HCT116 (cell line): ENCODE results near the gene NPEPL1. TPM values are rescaled to one million over a fixed set of nuclear protein-coding genes. Genes with fewer than 3 reads are reported as not detected.

Source experiments
- ATAC-seq: fragments of 200-7000 bp; cut with Tn5 transposase; 2 replicates; pipeline ENCODE4 v1.9.1; 2020; ENCODE audit warnings: mild to moderate bottlenecking, moderate library complexity
- BruUV-seq: library from RNA; stranded (reverse); fragments of 400-500 nt; replicated peaks from 2 replicates; lab custom pipeline; 2021; lab: Mats Ljungman, UMichigan
- CTCF ChIA-PET: fragments of 300-600 bp; sonication (Branson Sonifier 250); formaldehyde crosslinking; loops from one replicate; lab custom pipeline; 2021; ENCODE audit warnings: antibody characterized with exemption; lab: Charles Lee
- POLR2A ChIA-PET: fragments of 300-600, 350-600 bp; sonication (Branson Sonifier 250); formaldehyde crosslinking; loops from one replicate; lab custom pipeline; 2021; ENCODE audit warnings: antibody characterized with exemption; lab: Charles Lee
- RAD21 ChIA-PET, 2 experiments: fragments of 300-600 bp; sonication (Branson Sonifier 250); formaldehyde crosslinking; loops; one replicate each; lab custom pipeline; 2023; ENCODE audit warnings: low total read pairs in 2 of 2; ENCODE audit not compliant: uncharacterized antibody in 2 of 2, unreplicated experiment in 2 of 2, low non-redundant PET in 1 of 2; lab: Charles Lee
- DNase-seq: peaks from one replicate; pipeline ENCODE4 v3.0.0-alpha.2; 2010; ENCODE audit warnings: low read depth, low spot score
- H2AFZ ChIP-seq: fragments of 200-600 bp; shearing (Covaris generic), sonication (generic); 2 replicates; pipeline ENCODE4 v1.6.1; 2017; ENCODE audit warnings: low read depth, mixed run types, mixed read lengths, antibody characterized with exemption, low read length; ENCODE audit not compliant: poor library complexity, severe bottlenecking
- H3K27ac ChIP-seq: 2 replicates; pipeline ENCODE4 v1.5.1; 2012; ENCODE audit warnings: low read depth, low read length
- H3K27me3 ChIP-seq: fragments of 200-600 bp; sonication (generic); 2 replicates; pipeline ENCODE4 v1.6.1; 2016; ENCODE audit warnings: mixed run types, low read length, mixed read lengths; ENCODE audit not compliant: insufficient read depth
- H3K36me3 ChIP-seq, 2 experiments: fragments of 200-500 bp in 1 of 2; fragments of 200-600 bp in 1 of 2; sonication (Bioruptor generic) in 1 of 2; sonication (generic) in 1 of 2; 2 replicates each; pipeline versions ENCODE4 v1.5.1 to v1.6.1; 2014 to 2016; ENCODE audit warnings: low read length in 2 of 2, inconsistent platforms in 1 of 2, mixed read lengths in 1 of 2, mixed run types in 1 of 2; ENCODE audit not compliant: insufficient read depth in 2 of 2, control insufficient read depth in 1 of 2
- H3K4me1 ChIP-seq, 2 experiments: fragments of 200-600 bp in 1 of 2; sonication (generic) in 1 of 2; 2 replicates each; pipeline versions ENCODE4 v1.5.1 to v1.6.1; 2012 to 2017; ENCODE audit warnings: low read length in 2 of 2, inconsistent platforms in 1 of 2, mild to moderate bottlenecking in 1 of 2, mixed read lengths in 1 of 2, mixed run types in 1 of 2, moderate library complexity in 1 of 2; ENCODE audit not compliant: insufficient read depth in 2 of 2, control insufficient read depth in 1 of 2
- H3K4me2 ChIP-seq: fragments of 200-600 bp; sonication (generic); 2 replicates; pipeline ENCODE4 v1.6.1; 2017; ENCODE audit warnings: mixed run types, low read length, mixed read lengths
- H3K4me3 ChIP-seq, 2 experiments: fragments of 200-600 bp in 1 of 2; sonication (generic) in 1 of 2; replicated peaks in 1 of 2; 2 replicates each; pipeline ENCODE4 v1.5.1; 2011 to 2016; ENCODE audit warnings: low read length in 2 of 2, control low read depth in 1 of 2, low read depth in 1 of 2, mild to moderate bottlenecking in 1 of 2, mixed read lengths in 1 of 2, mixed run types in 1 of 2
- H3K79me2 ChIP-seq: fragments of 200-600 bp; sonication (generic); 2 replicates; pipeline ENCODE4 v1.6.1; 2017; ENCODE audit warnings: mild to moderate bottlenecking, mixed run types, low read length, moderate library complexity, mixed read lengths; ENCODE audit not compliant: insufficient read depth
- H3K9ac ChIP-seq: fragments of 200-600 bp; sonication (generic); 2 replicates; pipeline ENCODE4 v1.6.1; 2016; ENCODE audit warnings: low read length, mixed read lengths
- H3K9me2 ChIP-seq: fragments of 200-600 bp; sonication (generic), shearing (Covaris generic); 2 replicates; pipeline ENCODE4 v1.6.1; 2017; ENCODE audit warnings: mixed run types, mild to moderate bottlenecking, moderate library complexity; ENCODE audit not compliant: insufficient read depth
- H3K9me3 ChIP-seq, 2 experiments: fragments of 200-500 bp in 1 of 2; fragments of 200-600 bp in 1 of 2; sonication (Bioruptor generic) in 1 of 2; sonication (generic) in 1 of 2; 2 replicates each; pipeline ENCODE4 v1.6.1; 2014 to 2017; ENCODE audit warnings: low read length in 2 of 2, mixed read lengths in 2 of 2, inconsistent platforms in 1 of 2, low read depth in 1 of 2, mild to moderate bottlenecking in 1 of 2, mixed run types in 1 of 2, moderate library complexity in 1 of 2; ENCODE audit not compliant: control insufficient read depth in 1 of 2, insufficient read depth in 1 of 2
- H4K20me1 ChIP-seq: fragments of 200-600 bp; sonication (generic), shearing (Covaris generic); 2 replicates; pipeline ENCODE4 v1.6.1; 2017; ENCODE audit warnings: mixed run types, mild to moderate bottlenecking, moderate library complexity; ENCODE audit not compliant: insufficient read depth
- ATF3 ChIP-seq: IDR thresholded peaks from 2 replicates; pipeline ENCODE4 v1.6.1; 2012
- CBX3 ChIP-seq: IDR thresholded peaks from 2 replicates; pipeline ENCODE4 v1.6.1; 2012; ENCODE audit warnings: low read depth
- CEBPB ChIP-seq: IDR thresholded peaks from 2 replicates; pipeline ENCODE4 v1.6.1; 2012; ENCODE audit warnings: low read depth
- EGR1 ChIP-seq: IDR thresholded peaks from 2 replicates; pipeline ENCODE4 v1.6.1; 2012; ENCODE audit warnings: low read depth
- ELF1 ChIP-seq: IDR thresholded peaks from 2 replicates; pipeline ENCODE4 v1.6.1; 2012; ENCODE audit warnings: low read depth, borderline replicate concordance
- EZH2phosphoT487 ChIP-seq: fragments of 200-600 bp; IDR thresholded peaks from 2 replicates; pipeline ENCODE4 v1.6.1; 2018; ENCODE audit warnings: antibody characterized with exemption, borderline replicate concordance
- FOSL1 ChIP-seq: IDR thresholded peaks from 2 replicates; pipeline ENCODE4 v1.6.1; 2012; ENCODE audit warnings: low read depth
- JUND ChIP-seq: IDR thresholded peaks from 2 replicates; pipeline ENCODE4 v1.6.1; 2012
- MAX ChIP-seq: IDR thresholded peaks from 2 replicates; pipeline ENCODE4 v1.6.1; 2012
- POLR2A ChIP-seq: IDR thresholded peaks from 2 replicates; pipeline ENCODE4 v1.7.0; 2011; ENCODE audit warnings: borderline replicate concordance; ENCODE audit not compliant: insufficient read depth, insufficient read length; ENCODE audit errors: extremely low read depth
- REST ChIP-seq: IDR thresholded peaks from 2 replicates; pipeline ENCODE4 v1.6.1; 2012; ENCODE audit warnings: low read depth
- SIN3A ChIP-seq: IDR thresholded peaks from 2 replicates; pipeline ENCODE4 v1.6.1; 2012; ENCODE audit warnings: low read depth
- SP1 ChIP-seq: IDR thresholded peaks from 2 replicates; pipeline ENCODE4 v1.6.1; 2012; ENCODE audit warnings: low read depth
- SRF ChIP-seq: IDR thresholded peaks from 2 replicates; pipeline ENCODE4 v1.6.1; 2012; ENCODE audit warnings: low read depth
- TCF7L2 ChIP-seq: IDR thresholded peaks from 2 replicates; pipeline ENCODE4 v1.7.0; 2011; ENCODE audit warnings: borderline replicate concordance, inconsistent platforms; ENCODE audit not compliant: insufficient read depth, insufficient read length; ENCODE audit errors: extremely low read depth
- YY1 ChIP-seq: IDR thresholded peaks from 2 replicates; pipeline ENCODE4 v1.6.1; 2011; ENCODE audit warnings: low read length, low read depth, moderate library complexity, mild to moderate bottlenecking; ENCODE audit not compliant: insufficient replicate concordance; ENCODE audit errors: extremely low read depth
- ZBTB33 ChIP-seq: IDR thresholded peaks from 2 replicates; pipeline ENCODE4 v1.6.1; 2011; ENCODE audit warnings: mild to moderate bottlenecking, low read length, moderate library complexity; ENCODE audit not compliant: insufficient replicate concordance; ENCODE audit errors: extremely low read depth
- ZFX ChIP-seq: fragments of 450-650 bp; IDR thresholded peaks from 2 replicates; pipeline ENCODE4 v1.6.1; 2017
- ZNF274 ChIP-seq: fragments of 200-500 bp; sonication (Bioruptor generic); IDR thresholded peaks from 2 replicates; pipeline ENCODE4 v1.6.1; 2014; ENCODE audit warnings: mild to moderate bottlenecking, low read depth, low read length, inconsistent platforms
- intact Hi-C: fragments of 100-400 bp; cut with micrococcal nuclease; formaldehyde crosslinking; loops from 2 replicates; pipeline ENCODE4 v1.10.0; 2022
- total RNA-seq: library from RNA; stranded (reverse); gene quantifications from one replicate; pipeline ENCODE4 v1.2.1, GENCODE V29; 2021; ENCODE audit not compliant: unreplicated experiment

Gene NPEPL1
- total RNA-seq, 1 experiment from 2014 or later = 16.6 TPM

- Histone ChIP-seq H3K9ac (no peak overlapping the region), H3K9me3 (no peaks in the 10 kb centered on the region), H3K9me2 (no peaks in the 10 kb centered on the region), H3K27me3 (peaks cover 37% of the 10 kb centered on the region), H3K36me3 (no peaks in the 10 kb centered on the region), H3K4me1 (no peaks in the 10 kb centered on the region), H2AFZ (no peak overlapping the region), H3K4me3 (no peak overlapping the region), H3K4me2 (no peak overlapping the region), H3K79me2 (no peaks in the 10 kb centered on the region), H4K20me1 (no peaks in the 10 kb centered on the region), H3K27ac (no peak overlapping the region)
- intact Hi-C loops = no loop called here
- RAD21 ChIA-PET = no interaction called here
- no peak for DNase-seq
- TF ChIP-seq SIN3A = no peak
- TF ChIP-seq YY1 = no peak
- TF ChIP-seq ELF1 = no peak
- no peak for TF ChIP-seq SP1
- TF ChIP-seq REST = no peak
- no peak for TF ChIP-seq JUND
- TF ChIP-seq ZFX = no peak
- TF ChIP-seq EGR1 = no peak
- no peak for TF ChIP-seq TCF7L2
- TF ChIP-seq SRF = no peak
- no peak for TF ChIP-seq CEBPB
- TF ChIP-seq MAX = no peak
- no peak for TF ChIP-seq CBX3
- TF ChIP-seq POLR2A = no peak
- TF ChIP-seq ZNF274 = no peak
- no peak for TF ChIP-seq FOSL1
- TF ChIP-seq ATF3 = no peak
- TF ChIP-seq EZH2phosphoT487 = no peak
- no peak for TF ChIP-seq ZBTB33
- CTCF ChIA-PET = no interaction called here
- POLR2A ChIA-PET = no interaction called here
- ATAC-seq = no peak
- BruUV-seq = no TSS peak
Measured at GRCh38 chr20:58755062-58755697, 62.6 kb downstream of the NPEPL1 start.
